Measurements from ENCODE around the gene CUEDC1.

Gene CUEDC1

GRCh38 chr17:57874058-57874419 is 81.2 kb downstream of the CUEDC1 start:
- ATAC-seq, result no peak

- no peak for ATAC-seq
Observed at GRCh38 chr17:57873261-57874057, 81.8 kb downstream of the CUEDC1 start.

GRCh38 chr17:57872536-57872935 is 82.7 kb downstream of the CUEDC1 start:
- ATAC-seq, result no peak

- no peak for ATAC-seq
Observed at GRCh38 chr17:57871863-57872262, 83.3 kb downstream of the CUEDC1 start.

GRCh38 chr17:57871155-57871554 is 84.1 kb downstream of the CUEDC1 start:
- ATAC-seq, result no peak

GRCh38 chr17:57870283-57870635 is 85.0 kb downstream of the CUEDC1 start:
- ATAC-seq, result no peak

GRCh38 chr17:57869617-57870282 is 85.5 kb downstream of the CUEDC1 start:
- ATAC-seq, result no peak

- ATAC-seq, result no peak
Observed at GRCh38 chr17:57868910-57869616, 86.1 kb downstream of the CUEDC1 start.

GRCh38 chr17:57868007-57868909 is 87.0 kb downstream of the CUEDC1 start:
- peak; percentile 31 to 48 for ATAC-seq

- ATAC-seq, result no peak
Observed at GRCh38 chr17:57867126-57867525, 88.1 kb downstream of the CUEDC1 start.

GRCh38 chr17:57866723-57867122 is 88.5 kb downstream of the CUEDC1 start:
- ATAC-seq, result no peak

- ATAC-seq, result no peak
Observed at GRCh38 chr17:57866319-57866718, 88.9 kb downstream of the CUEDC1 start.

- ATAC-seq, result no peak
Observed at GRCh38 chr17:57864273-57864672, 90.9 kb downstream of the CUEDC1 start.

- no peak for ATAC-seq
Observed at GRCh38 chr17:57862694-57863667, 92.2 kb downstream of the CUEDC1 start.

GRCh38 chr17:57861790-57862693 is 93.2 kb downstream of the CUEDC1 start:
- no peak for ATAC-seq

- peak; percentile 49 to 62 for ATAC-seq
Observed at GRCh38 chr17:57861000-57861789, 94.0 kb downstream of the CUEDC1 start.

- ATAC-seq, result no peak
Observed at GRCh38 chr17:57860414-57860999, 94.7 kb downstream of the CUEDC1 start.

- ATAC-seq, result no peak
Observed at GRCh38 chr17:57859601-57860413, 95.4 kb downstream of the CUEDC1 start.
